Endothelial cell of umbilical vein (primary cell): Measurements from ENCODE around the gene CEACAM4. TPM values are rescaled to one million over a fixed set of nuclear protein-coding genes. Genes with fewer than 3 reads are reported as not detected.
"Not testable (repeated sequence)": the region's sequence is repeated elsewhere in the genome, so short reads cannot be mapped to it uniquely, and the experiment has no call there.

ENCODE experiments used
- BruUV-seq: library from RNA; stranded (reverse); fragments of 400-500 nt; replicated peaks from 2 replicates; lab custom pipeline; 2021; lab: Mats Ljungman, UMichigan
- CTCF ChIA-PET: fragments of 300-600, 350-600 bp; sonication (Branson Sonifier 250); formaldehyde crosslinking; loops from one replicate; lab custom pipeline; 2021; ENCODE audit warnings: antibody characterized with exemption, inconsistent platforms; lab: Charles Lee
- POLR2A ChIA-PET: fragments of 300-600, 350-600 bp; sonication (Branson Sonifier 250); formaldehyde crosslinking; loops from one replicate; lab custom pipeline; 2021; ENCODE audit warnings: antibody characterized with exemption, inconsistent platforms; lab: Charles Lee
- DNase-seq: peaks from one replicate; pipeline ENCODE4 v3.0.0-alpha.2; 2011; ENCODE audit warnings: low read depth, low spot score
- FAIRE-seq: peaks from 2 replicates; lab custom pipeline; 2011; peaks lifted over from hg19 to GRCh38; lab: Jason Lieb, UNC
- H2AFZ ChIP-seq: 2 replicates; pipeline ENCODE4 v1.6.0; 2012; ENCODE audit warnings: low read depth, low read length, control low read depth, inconsistent platforms
- H3K27ac ChIP-seq: 2 replicates; pipeline ENCODE4 v1.5.1; 2011; ENCODE audit warnings: low read depth, mild to moderate bottlenecking, control low read depth, low read length, moderate library complexity; ENCODE audit not compliant: insufficient read depth
- H3K27me3 ChIP-seq, 2 experiments: 2 replicates each; pipeline versions ENCODE4 v1.6.0 to v1.6.1; 2011; ENCODE audit warnings: low read length in 2 of 2, mixed read lengths in 1 of 2; ENCODE audit not compliant: control insufficient read depth in 2 of 2, insufficient read depth in 2 of 2
- H3K36me3 ChIP-seq, 2 experiments: 2 replicates in 1 of 2; 3 replicates in 1 of 2; pipeline ENCODE4 v1.5.1; 2011; ENCODE audit warnings: low read length in 2 of 2, mild to moderate bottlenecking in 1 of 2, moderate library complexity in 1 of 2; ENCODE audit not compliant: control insufficient read depth in 2 of 2, insufficient read depth in 2 of 2; ENCODE audit errors: extremely low read depth in 1 of 2
- H3K4me1 ChIP-seq: 3 replicates; pipeline ENCODE4 v1.5.1; 2011; ENCODE audit warnings: mild to moderate bottlenecking, low read length; ENCODE audit not compliant: control insufficient read depth, insufficient read depth; ENCODE audit errors: extremely low read depth
- H3K4me2 ChIP-seq: 2 replicates; pipeline ENCODE4 v1.6.1; 2011; ENCODE audit warnings: low read length, control low read depth, mixed read lengths; ENCODE audit not compliant: insufficient read depth
- H3K4me3 ChIP-seq, 3 experiments: fragments of 200-600 bp in 1 of 3; sonication (generic), shearing (Covaris generic) in 1 of 3; replicated peaks in 1 of 3; 2 replicates each; pipeline ENCODE4 v1.5.1; 2011 to 2016; ENCODE audit warnings: control low read depth in 3 of 3, low read length in 3 of 3, mild to moderate bottlenecking in 2 of 3, inconsistent platforms in 1 of 3, low read depth in 1 of 3, moderate library complexity in 1 of 3; ENCODE audit not compliant: insufficient read depth in 1 of 3
- H3K79me2 ChIP-seq: 2 replicates; pipeline ENCODE4 v1.6.0; 2012; ENCODE audit warnings: low read length, inconsistent platforms; ENCODE audit not compliant: control insufficient read depth, insufficient read depth
- H3K9ac ChIP-seq: replicated peaks from 2 replicates; pipeline ENCODE3; 2011; ENCODE audit warnings: low read length, control low read depth; ENCODE audit not compliant: insufficient read depth; ENCODE audit errors: extremely low read depth
- H3K9me1 ChIP-seq: replicated peaks from 3 replicates; pipeline ENCODE4 v1.6.0; 2011; ENCODE audit warnings: mild to moderate bottlenecking, low read length; ENCODE audit not compliant: control insufficient read depth, insufficient read depth; ENCODE audit errors: extremely low read depth
- H3K9me3 ChIP-seq: replicated peaks from 2 replicates; pipeline ENCODE4 v1.5.1; 2012; ENCODE audit warnings: low read length, inconsistent platforms; ENCODE audit not compliant: control insufficient read depth, insufficient read depth
- H4K20me1 ChIP-seq: replicated peaks from 2 replicates; pipeline ENCODE3; 2011; ENCODE audit warnings: mild to moderate bottlenecking, low read length; ENCODE audit not compliant: control insufficient read depth, insufficient read depth; ENCODE audit errors: extremely low read depth
- EZH2 ChIP-seq: IDR thresholded peaks from 2 replicates; pipeline ENCODE4 v1.6.1; 2012; ENCODE audit warnings: borderline replicate concordance, low read depth, mild to moderate bottlenecking, moderate library complexity, low read length, inconsistent platforms; ENCODE audit not compliant: severe bottlenecking
- FOS ChIP-seq: IDR thresholded peaks from 2 replicates; pipeline ENCODE4 v1.6.1; 2011; ENCODE audit warnings: mild to moderate bottlenecking, low read length, moderate library complexity, borderline replicate concordance; ENCODE audit not compliant: insufficient read depth
- GATA2 ChIP-seq: IDR thresholded peaks from 2 replicates; pipeline ENCODE4 v1.7.0; 2011; ENCODE audit warnings: low read depth, mild to moderate bottlenecking, moderate library complexity, mixed read lengths, low read length; ENCODE audit not compliant: insufficient read length, insufficient read depth
- JUN ChIP-seq: IDR thresholded peaks from 2 replicates; pipeline ENCODE4 v1.6.1; 2011; ENCODE audit warnings: borderline replicate concordance, low read depth; ENCODE audit not compliant: insufficient read length, insufficient read depth
- MYC ChIP-seq: IDR thresholded peaks from one replicate; pipeline ENCODE4 v1.6.1; 2011; ENCODE audit warnings: mild to moderate bottlenecking, low read depth, low read length
- POLR2A ChIP-seq: IDR thresholded peaks from 2 replicates; pipeline ENCODE4 v1.6.1; 2012; ENCODE audit warnings: low read depth, mild to moderate bottlenecking, control low read depth, low read length
- POLR2AphosphoS5 ChIP-seq: IDR thresholded peaks from 2 replicates; pipeline ENCODE4 v1.6.1; 2012; ENCODE audit warnings: low read depth, mild to moderate bottlenecking, control low read depth, low read length, moderate library complexity; ENCODE audit not compliant: insufficient read depth
- dilution Hi-C: fragments of 300-500 bp; cut with MboI; formaldehyde crosslinking; loops from one replicate; pipeline ENCODE4 v1.15.0; 2019; ENCODE audit warnings: low sequenced_read_pairs; ENCODE audit not compliant: extremely low pct_ligation_motif_present
- intact Hi-C: fragments of 100-400 bp; cut with micrococcal nuclease; formaldehyde crosslinking; loops from one replicate; pipeline ENCODE4 v1.10.0; 2022
- polyA plus RNA-seq, 4 experiments: library from polyadenylated mRNA; depleted of rRNA in 3 of 4; stranded (reverse) in 3 of 4; unstranded in 1 of 4; fragments of >200 nt; gene quantifications; 2 replicates each; pipeline versions ENCODE4 v1.2.1 to v1.2.3, GENCODE V29; 2011 to 2012; ENCODE audit warnings: missing spikeins in 1 of 4
- total RNA-seq: library from RNA; stranded (reverse); gene quantifications from 2 replicates; pipeline ENCODE4 v1.2.3, GENCODE V29; 2021
- TF ChIP-seq, protein P1 (sequence below), 2 donors: IDR thresholded peaks; 1 replicate in 1 of 2; 2 replicates in 1 of 2; pipeline ENCODE4 v1.5.1; 2011; ENCODE audit warnings: low read length in 2 of 2, mild to moderate bottlenecking in 2 of 2, moderate library complexity in 2 of 2, control low read depth in 1 of 2, inconsistent platforms in 1 of 2, low read depth in 1 of 2; ENCODE audit not compliant: insufficient read depth in 1 of 2; ENCODE audit errors: extremely low read depth in 1 of 2
- TF ChIP-seq, protein P2 (sequence below): IDR thresholded peaks from 2 replicates; pipeline ENCODE4 v1.6.1; 2011; ENCODE audit not compliant: insufficient read depth, insufficient read length

The CEACAM4 gene
- total and polyA plus RNA-seq, 2 donors (not counting 3 experiments of a cell fraction or from before 2014, with no cell fraction given): not detected

DNA sequence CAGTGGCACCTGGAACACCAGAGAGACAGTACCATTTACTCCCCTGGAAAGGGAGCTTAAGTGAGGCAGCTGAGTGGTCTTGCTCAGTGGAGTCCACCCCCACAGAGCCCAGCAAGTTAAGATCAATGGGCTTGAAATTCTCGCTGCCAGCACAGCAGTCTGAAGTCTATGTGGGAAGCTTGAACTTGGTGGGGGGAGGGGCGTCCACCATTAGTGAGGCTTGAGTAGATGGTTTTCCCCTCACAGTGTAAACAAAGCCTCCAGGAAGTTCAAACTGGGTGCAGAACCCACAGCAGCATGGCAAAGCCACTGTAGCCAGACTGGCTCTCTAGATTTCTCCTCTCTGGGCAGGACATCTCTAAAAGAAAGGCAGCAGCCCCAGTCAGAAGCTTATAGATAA is 30.3 kb upstream of the CEACAM4 start:
- no peaks in the 10 kb centered on the region for H3K9me1 ChIP-seq
- H3K4me2 ChIP-seq: no peak overlapping the region
- intact Hi-C loops: no loop called here
- no peak for DNase-seq
- H3K79me2 ChIP-seq: no peaks in the 10 kb centered on the region
- no peak overlapping the region for H3K9ac ChIP-seq
- H2AFZ ChIP-seq: no peak overlapping the region
- H3K4me3 ChIP-seq: no peak overlapping the region
- BruUV-seq: no TSS peak
- no peak for FAIRE-seq
- dilution Hi-C loops: no loop called here
- TF ChIP-seq POLR2AphosphoS5 (no peak), MYC (no peak), EZH2 (no peak), POLR2A (no peak), JUN (no peak), GATA2 (no peak), FOS (no peak)
- TF ChIP-seq, protein P1, sequence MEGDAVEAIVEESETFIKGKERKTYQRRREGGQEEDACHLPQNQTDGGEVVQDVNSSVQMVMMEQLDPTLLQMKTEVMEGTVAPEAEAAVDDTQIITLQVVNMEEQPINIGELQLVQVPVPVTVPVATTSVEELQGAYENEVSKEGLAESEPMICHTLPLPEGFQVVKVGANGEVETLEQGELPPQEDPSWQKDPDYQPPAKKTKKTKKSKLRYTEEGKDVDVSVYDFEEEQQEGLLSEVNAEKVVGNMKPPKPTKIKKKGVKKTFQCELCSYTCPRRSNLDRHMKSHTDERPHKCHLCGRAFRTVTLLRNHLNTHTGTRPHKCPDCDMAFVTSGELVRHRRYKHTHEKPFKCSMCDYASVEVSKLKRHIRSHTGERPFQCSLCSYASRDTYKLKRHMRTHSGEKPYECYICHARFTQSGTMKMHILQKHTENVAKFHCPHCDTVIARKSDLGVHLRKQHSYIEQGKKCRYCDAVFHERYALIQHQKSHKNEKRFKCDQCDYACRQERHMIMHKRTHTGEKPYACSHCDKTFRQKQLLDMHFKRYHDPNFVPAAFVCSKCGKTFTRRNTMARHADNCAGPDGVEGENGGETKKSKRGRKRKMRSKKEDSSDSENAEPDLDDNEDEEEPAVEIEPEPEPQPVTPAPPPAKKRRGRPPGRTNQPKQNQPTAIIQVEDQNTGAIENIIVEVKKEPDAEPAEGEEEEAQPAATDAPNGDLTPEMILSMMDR (IDR thresholded peaks at IDR 0.05; ENCODE audit: extremely low read depth in 1 of 2, insufficient read depth in 1 of 2, low read depth in 1 of 2, low read length in 2 of 2): no peak
- TF ChIP-seq, protein P2, sequence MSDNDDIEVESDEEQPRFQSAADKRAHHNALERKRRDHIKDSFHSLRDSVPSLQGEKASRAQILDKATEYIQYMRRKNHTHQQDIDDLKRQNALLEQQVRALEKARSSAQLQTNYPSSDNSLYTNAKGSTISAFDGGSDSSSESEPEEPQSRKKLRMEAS: no peak
- POLR2A ChIA-PET: no interaction called here
- no peaks in the 10 kb centered on the region for H3K9me3 ChIP-seq
- no peaks in the 10 kb centered on the region for H3K4me1 ChIP-seq
- peaks cover 0 to 4% of the 10 kb centered on the region in 2 experiments for H3K27me3 ChIP-seq
- no peaks in the 10 kb centered on the region for H3K36me3 ChIP-seq
- CTCF ChIA-PET: interaction anchor here (1.1 to 2.0 kb wide), 2 partner anchors 11 to 16 kb away, joined by 4 to 7 read pairs; no protein-coding TSS in a partner anchor
- no peak overlapping the region for H3K27ac ChIP-seq
- H4K20me1 ChIP-seq: no peaks in the 10 kb centered on the region

DNA sequence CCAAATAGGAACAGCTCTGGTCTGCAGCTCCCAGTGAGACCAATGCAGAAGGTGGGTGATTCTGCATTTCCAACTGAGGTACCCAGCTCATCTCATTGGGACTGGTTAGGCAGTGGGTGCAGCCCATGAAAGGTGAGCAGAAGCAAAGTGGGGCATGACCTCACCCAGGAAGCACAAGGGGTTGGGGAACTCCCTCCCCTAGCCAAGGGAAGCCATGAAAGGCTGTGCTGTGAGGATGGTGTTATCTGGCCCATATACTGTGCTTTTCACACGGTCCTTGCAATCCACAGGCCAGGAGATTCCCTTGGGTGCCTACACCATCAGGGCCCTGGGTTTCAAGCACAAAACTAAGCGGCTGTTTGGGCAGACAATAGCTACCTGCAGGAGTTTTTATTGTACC is 29.9 kb upstream of the CEACAM4 start:
- H3K9me1 ChIP-seq, POLR2A ChIA-PET, H3K27ac ChIP-seq, H3K9ac ChIP-seq, H3K4me1 ChIP-seq, FAIRE-seq, H2AFZ ChIP-seq, H3K9me3 ChIP-seq, DNase-seq, H3K36me3 ChIP-seq, H3K27me3 ChIP-seq, intact Hi-C loops, dilution Hi-C loops, H3K4me3 ChIP-seq, H3K4me2 ChIP-seq, H4K20me1 ChIP-seq, H3K79me2 ChIP-seq, BruUV-seq: not testable (repeated sequence)
- CTCF ChIA-PET: interaction anchor here (1.1 to 2.0 kb wide), 2 partner anchors 10 to 15 kb away, joined by 4 to 7 read pairs; no protein-coding TSS in a partner anchor
